ENCODE results near the gene ERI3.
"Not testable (repeated sequence)": the region's sequence is repeated elsewhere in the genome, so short reads cannot be mapped to it uniquely, and the experiment has no call there.

ERI3 gene

GRCh38 chr1:44229435-44230167 lies 125.5 kb downstream of the ERI3 start:
- no peak for DNase-seq

- DNase-seq, result no peak
These were observed 126.8 kb downstream of the ERI3 start for GRCh38 chr1:44228218-44228617.

GRCh38 chr1:44227211-44227610 lies 127.8 kb downstream of the ERI3 start:
- no peak for DNase-seq

- DNase-seq, result no peak
These were observed 129.3 kb downstream of the ERI3 start for GRCh38 chr1:44225761-44226160.

- DNase-seq, result no peak
These were observed 131.9 kb downstream of the ERI3 start for GRCh38 chr1:44223187-44223610.

GRCh38 chr1:44222397-44223186 lies 132.5 kb downstream of the ERI3 start:
- no peak for DNase-seq

GRCh38 chr1:44221769-44222168 lies 133.3 kb downstream of the ERI3 start:
- DNase-seq, result no peak

- DNase-seq, result no peak
These were observed 134.3 kb downstream of the ERI3 start for GRCh38 chr1:44220755-44221154.

GRCh38 chr1:44220001-44220751 lies 134.9 kb downstream of the ERI3 start:
- DNase-seq, result peak; percentile 71

GRCh38 chr1:44219301-44219626 lies 135.8 kb downstream of the ERI3 start:
- DNase-seq, result no peak

GRCh38 chr1:44218503-44219300 lies 136.4 kb downstream of the ERI3 start:
- no peak for DNase-seq

- DNase-seq, result peak; percentile 54
These were observed 137.1 kb downstream of the ERI3 start for GRCh38 chr1:44217809-44218410.

GRCh38 chr1:44213222-44214112 lies 141.6 kb downstream of the ERI3 start, which contains the start of gene DMAP1:
DMAP1 (plus strand) TSS chr1:44213471; CDS start chr1:44213754, 283 bp downstream.
- DNase-seq, result peak; percentile 81

- DNase-seq, result no peak
These were observed 142.5 kb downstream of the ERI3 start for GRCh38 chr1:44212355-44213221.

- DNase-seq, result no peak
These were observed 144.5 kb downstream of the ERI3 start for GRCh38 chr1:44210595-44210994.

GRCh38 chr1:44208226-44208625 lies 146.8 kb downstream of the ERI3 start:
- DNase-seq, result no peak

GRCh38 chr1:44206545-44206944 lies 148.5 kb downstream of the ERI3 start:
- not testable (repeated sequence) for DNase-seq

GRCh38 chr1:44200336-44200735 lies 154.7 kb downstream of the ERI3 start:
- DNase-seq, result no peak

- DNase-seq, result no peak
These were observed 180.4 kb downstream of the ERI3 start for GRCh38 chr1:44174630-44175029.

All from HCEC 1CT (cell line).